ENCODE data around the gene SLC30A2.

DNA sequence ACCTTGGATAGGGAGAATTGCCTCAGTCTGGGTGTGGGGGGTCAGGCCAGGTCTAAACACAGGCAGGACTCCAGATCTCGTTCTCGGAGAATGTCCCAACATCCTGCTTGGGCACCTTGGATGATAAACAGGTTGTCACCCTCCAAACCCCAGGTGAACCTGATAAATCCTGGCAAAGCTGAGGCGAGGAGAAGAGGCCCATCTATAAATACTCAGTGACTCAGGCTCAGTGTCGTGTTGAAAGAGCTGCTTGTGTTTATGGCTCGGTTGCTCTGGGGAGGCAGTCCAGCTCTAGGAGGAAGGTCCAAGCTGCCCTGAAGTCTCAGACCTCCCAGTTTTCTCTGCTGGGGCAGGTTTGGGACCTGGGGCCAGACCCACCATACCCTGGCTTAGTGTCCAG is 37.3 kb upstream of the SLC30A2 start:
- TF ChIP-seq, protein P1, sequence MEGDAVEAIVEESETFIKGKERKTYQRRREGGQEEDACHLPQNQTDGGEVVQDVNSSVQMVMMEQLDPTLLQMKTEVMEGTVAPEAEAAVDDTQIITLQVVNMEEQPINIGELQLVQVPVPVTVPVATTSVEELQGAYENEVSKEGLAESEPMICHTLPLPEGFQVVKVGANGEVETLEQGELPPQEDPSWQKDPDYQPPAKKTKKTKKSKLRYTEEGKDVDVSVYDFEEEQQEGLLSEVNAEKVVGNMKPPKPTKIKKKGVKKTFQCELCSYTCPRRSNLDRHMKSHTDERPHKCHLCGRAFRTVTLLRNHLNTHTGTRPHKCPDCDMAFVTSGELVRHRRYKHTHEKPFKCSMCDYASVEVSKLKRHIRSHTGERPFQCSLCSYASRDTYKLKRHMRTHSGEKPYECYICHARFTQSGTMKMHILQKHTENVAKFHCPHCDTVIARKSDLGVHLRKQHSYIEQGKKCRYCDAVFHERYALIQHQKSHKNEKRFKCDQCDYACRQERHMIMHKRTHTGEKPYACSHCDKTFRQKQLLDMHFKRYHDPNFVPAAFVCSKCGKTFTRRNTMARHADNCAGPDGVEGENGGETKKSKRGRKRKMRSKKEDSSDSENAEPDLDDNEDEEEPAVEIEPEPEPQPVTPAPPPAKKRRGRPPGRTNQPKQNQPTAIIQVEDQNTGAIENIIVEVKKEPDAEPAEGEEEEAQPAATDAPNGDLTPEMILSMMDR (IDR thresholded peaks at IDR 0.05; ENCODE audit: insufficient read depth, low read length) = no peak
- TF ChIP-seq, protein P2, sequence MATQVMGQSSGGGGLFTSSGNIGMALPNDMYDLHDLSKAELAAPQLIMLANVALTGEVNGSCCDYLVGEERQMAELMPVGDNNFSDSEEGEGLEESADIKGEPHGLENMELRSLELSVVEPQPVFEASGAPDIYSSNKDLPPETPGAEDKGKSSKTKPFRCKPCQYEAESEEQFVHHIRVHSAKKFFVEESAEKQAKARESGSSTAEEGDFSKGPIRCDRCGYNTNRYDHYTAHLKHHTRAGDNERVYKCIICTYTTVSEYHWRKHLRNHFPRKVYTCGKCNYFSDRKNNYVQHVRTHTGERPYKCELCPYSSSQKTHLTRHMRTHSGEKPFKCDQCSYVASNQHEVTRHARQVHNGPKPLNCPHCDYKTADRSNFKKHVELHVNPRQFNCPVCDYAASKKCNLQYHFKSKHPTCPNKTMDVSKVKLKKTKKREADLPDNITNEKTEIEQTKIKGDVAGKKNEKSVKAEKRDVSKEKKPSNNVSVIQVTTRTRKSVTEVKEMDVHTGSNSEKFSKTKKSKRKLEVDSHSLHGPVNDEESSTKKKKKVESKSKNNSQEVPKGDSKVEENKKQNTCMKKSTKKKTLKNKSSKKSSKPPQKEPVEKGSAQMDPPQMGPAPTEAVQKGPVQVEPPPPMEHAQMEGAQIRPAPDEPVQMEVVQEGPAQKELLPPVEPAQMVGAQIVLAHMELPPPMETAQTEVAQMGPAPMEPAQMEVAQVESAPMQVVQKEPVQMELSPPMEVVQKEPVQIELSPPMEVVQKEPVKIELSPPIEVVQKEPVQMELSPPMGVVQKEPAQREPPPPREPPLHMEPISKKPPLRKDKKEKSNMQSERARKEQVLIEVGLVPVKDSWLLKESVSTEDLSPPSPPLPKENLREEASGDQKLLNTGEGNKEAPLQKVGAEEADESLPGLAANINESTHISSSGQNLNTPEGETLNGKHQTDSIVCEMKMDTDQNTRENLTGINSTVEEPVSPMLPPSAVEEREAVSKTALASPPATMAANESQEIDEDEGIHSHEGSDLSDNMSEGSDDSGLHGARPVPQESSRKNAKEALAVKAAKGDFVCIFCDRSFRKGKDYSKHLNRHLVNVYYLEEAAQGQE (IDR thresholded peaks at IDR 0.05; ENCODE audit: insufficient replicate concordance, low read depth) = no peak
- TF ChIP-seq POLR2AphosphoS5 (IDR thresholded peaks at IDR 0.05; ENCODE audit: low read depth) (no peak), SPI1 (IDR thresholded peaks at IDR 0.05; ENCODE audit: borderline replicate concordance, low read depth) (no peak), GABPA (IDR thresholded peaks at IDR 0.05; ENCODE audit: low read depth) (no peak)

Data from HL-60 (cell line).